ENCODE measurements around the gene UCK2. TPM values are rescaled to one million over a fixed set of nuclear protein-coding genes. Genes with fewer than 3 reads are reported as not detected.

The UCK2 gene
- total and polyA plus RNA-seq, 9 of the 15 experiments (the other 6 are each of a cell fraction or from before 2014, with no cell fraction given): 71.6 to 145 (median 95.8) TPM

DNA sequence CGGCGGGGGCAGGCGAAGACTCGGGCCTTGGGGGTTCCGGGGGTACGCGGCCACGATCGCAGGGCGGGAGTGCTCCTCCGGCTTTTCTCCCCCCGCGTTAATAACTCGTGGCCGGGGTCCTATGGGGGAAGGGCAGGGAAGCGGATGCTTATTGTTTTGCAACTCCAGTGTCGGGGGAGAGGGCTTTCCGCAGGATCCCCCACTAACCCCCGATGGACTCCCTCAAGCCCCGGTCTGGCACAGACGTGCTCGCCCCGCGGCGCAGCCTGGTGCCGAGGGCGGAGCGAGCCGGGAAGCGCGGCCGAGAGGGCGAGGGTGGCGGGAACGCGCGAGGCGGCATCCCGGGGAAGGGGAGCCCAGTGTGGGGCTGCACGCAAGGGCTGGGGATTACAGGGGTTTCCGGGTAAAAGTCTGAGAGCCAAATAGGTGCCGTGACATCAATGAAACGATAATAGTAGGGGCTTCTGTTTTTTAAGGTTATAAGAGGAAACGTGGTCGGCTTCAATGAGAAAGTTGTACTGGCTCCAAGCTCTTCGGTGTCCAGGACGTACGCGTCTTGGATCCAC lies 772 bp downstream of the UCK2 start (continued):
- no peak for TF ChIP-seq SPI1 (IDR thresholded peaks at IDR 0.05; ENCODE audit: borderline replicate concordance, low read depth, low read length)
- TF ChIP-seq GTF3C2 (IDR thresholded peaks at IDR 0.05; ENCODE audit: borderline replicate concordance, extremely low read depth, insufficient read length): no peak
- TF ChIP-seq ZBED1 (IDR thresholded peaks at IDR 0.05): no peak
- TF ChIP-seq PHB (CRISPR knock-in tag; IDR thresholded peaks at IDR 0.05): no peak
- TF ChIP-seq RBM15 (IDR thresholded peaks at IDR 0.05; ENCODE audit: insufficient read depth, low read length): no peak
- no peak for TF ChIP-seq PHF21A (IDR thresholded peaks at IDR 0.05; ENCODE audit: borderline replicate concordance, low read depth)
- TF ChIP-seq ZNF75A (CRISPR knock-in tag; IDR thresholded peaks at IDR 0.05): no peak
- no peak for TF ChIP-seq XRCC4 (IDR thresholded peaks at IDR 0.05; ENCODE audit: extremely low read depth, insufficient read depth, insufficient read length)
- no peak for TF ChIP-seq ZNF407 (IDR thresholded peaks at IDR 0.05; ENCODE audit: low read depth)
- no peak for TF ChIP-seq TAF15 (IDR thresholded peaks at IDR 0.05; ENCODE audit: low read depth, low read length)
- TF ChIP-seq CCNT2 (IDR thresholded peaks at IDR 0.05; ENCODE audit: borderline replicate concordance, extremely low read depth, insufficient read length, low read depth, low read length): peak; percentile 7
- peak; percentile 77 for TF ChIP-seq ZFX (CRISPR knock-in tag; IDR thresholded peaks at IDR 0.05)
- no peak for TF ChIP-seq SMARCE1 (IDR thresholded peaks at IDR 0.05)
- no peak for TF ChIP-seq BCOR (IDR thresholded peaks at IDR 0.05)
- 0 out of 2 replicates have a peak, but pooled peaks have one; percentile 11 for TF ChIP-seq ZSCAN32 (CRISPR knock-in tag; IDR thresholded peaks at IDR 0.05)

Measured in K562 (cell line).